Measurements from ENCODE around the gene CCR4.

DNA sequence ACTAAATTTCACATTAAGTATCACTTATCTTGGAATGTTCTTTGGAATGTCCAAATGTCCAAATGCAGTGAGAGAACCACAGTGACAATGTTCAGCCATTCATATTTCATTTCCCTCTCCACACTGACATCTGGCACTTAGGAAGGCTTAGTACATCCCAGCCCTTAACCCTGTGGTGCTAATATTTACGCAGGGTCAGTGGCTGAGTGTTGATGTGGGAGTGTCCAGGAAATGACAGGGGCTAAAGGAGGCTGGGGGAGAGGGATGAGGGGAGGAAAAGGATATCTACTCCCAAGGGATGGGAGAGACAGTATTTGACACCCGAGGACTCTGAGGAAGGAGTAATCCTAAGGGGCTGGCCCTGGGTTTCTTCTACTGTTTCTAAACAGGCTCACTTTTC is 14.1 kb upstream of the CCR4 start:
- no peak for TF ChIP-seq CTCF (optimal IDR thresholded peaks at IDR 0.05 in 1 of 3, IDR thresholded peaks at IDR 0.05 in 1 of 3, conservative IDR thresholded peaks at IDR 0.05 in 1 of 3; ENCODE audit: extremely low read depth in 1 of 3, insufficient read depth in 2 of 3, low read length in 3 of 3)
- no peak for TF ChIP-seq EZH2 (IDR thresholded peaks at IDR 0.05; ENCODE audit: low read length)

Measured in keratinocyte (primary cell).